Transverse colon (tissue), 4 donors: ENCODE measurements around the gene SLC27A4. TPM values are rescaled to one million over a fixed set of nuclear protein-coding genes. Genes with fewer than 3 reads are reported as not detected.

ENCODE experiments used
- DNase-seq: peaks from one replicate; pipeline ENCODE4 v3.0.0-alpha.2; 2019
- H3K27ac ChIP-seq, 4 donors: fragments of 200-600 bp; sonication (generic); 2 replicates each; pipeline ENCODE4 v1.5.1; 2016 to 2018; ENCODE audit warnings: inconsistent platforms in 4 of 4
- H3K27me3 ChIP-seq: fragments of 200-600 bp; sonication (generic); 2 replicates; pipeline ENCODE4 v1.5.1; 2017; ENCODE audit warnings: inconsistent platforms
- H3K36me3 ChIP-seq, 4 donors: fragments of 200-600 bp; sonication (generic); 2 replicates each; pipeline ENCODE4 v1.5.1; 2017 to 2019; ENCODE audit warnings: inconsistent platforms in 4 of 4
- H3K4me1 ChIP-seq, 4 donors: fragments of 200-600 bp; sonication (generic); 2 replicates each; pipeline ENCODE4 v1.5.1; 2017 to 2020; ENCODE audit warnings: inconsistent platforms in 4 of 4
- H3K4me3 ChIP-seq, 4 donors: fragments of 200-600 bp; sonication (generic); 1 replicate in 1 of 4; 2 replicates in 3 of 4; pipeline versions ENCODE4 v1.5.1 to v1.6.1; 2017 to 2019; ENCODE audit warnings: inconsistent platforms in 4 of 4
- H3K9me3 ChIP-seq, 2 donors: fragments of 200-600 bp; sonication (generic); 2 replicates each; pipeline ENCODE4 v1.5.1; 2017 to 2019; ENCODE audit warnings: inconsistent platforms in 2 of 2
- EP300 ChIP-seq: sonication (generic); formaldehyde crosslinking; IDR thresholded peaks from one replicate; pipeline ENCODE4 v1.6.1; 2017; ENCODE audit warnings: antibody characterized with exemption, low read depth
- POLR2A ChIP-seq: fragments of 450-650 bp; IDR thresholded peaks from one replicate; pipeline ENCODE4 v1.6.1; 2016; ENCODE audit warnings: antibody characterized with exemption, mild to moderate bottlenecking, moderate library complexity
- POLR2AphosphoS5 ChIP-seq, 3 donors: sonication (generic); formaldehyde crosslinking; IDR thresholded peaks; one replicate each; pipeline ENCODE4 v1.6.1; 2016; ENCODE audit warnings: antibody characterized with exemption in 3 of 3
- WGBS, 2 donors: methylation state at CpG; one replicate each; pipeline ENCODE4 v1.1.5; 2018; ENCODE audit warnings: low coverage in 1 of 2; 5-methylcytosine and 5-hydroxymethylcytosine counted together
- in situ Hi-C, 4 donors: fragments of 200-750 bp; cut with MboI; loops; one replicate each; pipeline versions ENCODE4 v1.15.0 to v1.15.1; 2017; ENCODE audit warnings: low sequenced_read_pairs in 3 of 4, low pct_ligation_motif_present in 1 of 4, low pct_unique_long_range_greater_than_20kb in 1 of 4
- intact Hi-C: fragments of 100-400 bp; cut with DNase I; formaldehyde crosslinking; loops from one replicate; pipeline ENCODE4 v1.15.1; 2023; ENCODE audit warnings: low total_unique reads
- total RNA-seq, 4 donors: library from RNA; depleted of rRNA; stranded (reverse); fragments of >200 nt; gene quantifications; one replicate each; pipeline ENCODE4 v1.1.0, GENCODE V29; 2016
- TF ChIP-seq, protein P1 (sequence below), 5 experiments: fragments of 200-600 bp in 3 of 5; fragments of 450-650 bp in 2 of 5; sonication (generic) in 3 of 5; IDR thresholded peaks; 1 replicate in 2 of 5; 2 replicates in 3 of 5; pipeline ENCODE4 v1.5.1; 2016 to 2017; ENCODE audit warnings: antibody characterized with exemption in 5 of 5, inconsistent platforms in 3 of 5, mild to moderate bottlenecking in 2 of 5, moderate library complexity in 1 of 5

SLC27A4 gene
- total RNA-seq, 4 donors from 2014 or later: 26.3 to 92.4 (median 44.2) TPM

- intact Hi-C loops: no loop called here
Observed at GRCh38 chr9:128314697-128315096, 25.6 kb upstream of the SLC27A4 start.

GRCh38 chr9:128316421-128316820 lies 23.9 kb upstream of the SLC27A4 start:
- Histone ChIP-seq H3K4me3 (no peak overlapping the region), H3K27me3 (no peaks in the 10 kb centered on the region), H3K27ac (no peak overlapping the region), H3K36me3 (peaks cover 0 to 13% (median 4%) of the 10 kb centered on the region in 4 donors), H3K9me3 (no peaks in the 10 kb centered on the region), H3K4me1 (peaks cover 2 to 4% (median 3%) of the 10 kb centered on the region in 4 donors)
- 71% methylated on average over 7 of the region's 9 CpGs; no CpG with 5 or more reads in 1 of the 2 donors for WGBS, 2 donors
- intact Hi-C loops: no loop called here
- in situ Hi-C loops: no loop called here
- TF ChIP-seq EP300: no peak
- TF ChIP-seq POLR2AphosphoS5 (IDR thresholded peaks at IDR 0.05): no peak
- TF ChIP-seq POLR2A: no peak
- TF ChIP-seq, protein P1, sequence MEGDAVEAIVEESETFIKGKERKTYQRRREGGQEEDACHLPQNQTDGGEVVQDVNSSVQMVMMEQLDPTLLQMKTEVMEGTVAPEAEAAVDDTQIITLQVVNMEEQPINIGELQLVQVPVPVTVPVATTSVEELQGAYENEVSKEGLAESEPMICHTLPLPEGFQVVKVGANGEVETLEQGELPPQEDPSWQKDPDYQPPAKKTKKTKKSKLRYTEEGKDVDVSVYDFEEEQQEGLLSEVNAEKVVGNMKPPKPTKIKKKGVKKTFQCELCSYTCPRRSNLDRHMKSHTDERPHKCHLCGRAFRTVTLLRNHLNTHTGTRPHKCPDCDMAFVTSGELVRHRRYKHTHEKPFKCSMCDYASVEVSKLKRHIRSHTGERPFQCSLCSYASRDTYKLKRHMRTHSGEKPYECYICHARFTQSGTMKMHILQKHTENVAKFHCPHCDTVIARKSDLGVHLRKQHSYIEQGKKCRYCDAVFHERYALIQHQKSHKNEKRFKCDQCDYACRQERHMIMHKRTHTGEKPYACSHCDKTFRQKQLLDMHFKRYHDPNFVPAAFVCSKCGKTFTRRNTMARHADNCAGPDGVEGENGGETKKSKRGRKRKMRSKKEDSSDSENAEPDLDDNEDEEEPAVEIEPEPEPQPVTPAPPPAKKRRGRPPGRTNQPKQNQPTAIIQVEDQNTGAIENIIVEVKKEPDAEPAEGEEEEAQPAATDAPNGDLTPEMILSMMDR (IDR thresholded peaks at IDR 0.05): no peak
- no peak for DNase-seq

More at GRCh38 chr9:128314697-128315096, 25.6 kb upstream of the SLC27A4 start:
- no peaks in the 10 kb centered on the region for H3K4me1 ChIP-seq
- H3K36me3 ChIP-seq: peaks cover 0 to 29% (median 9%) of the 10 kb centered on the region in 4 donors
- no peak for TF ChIP-seq POLR2A
- no peak for TF ChIP-seq EP300
- TF ChIP-seq, protein P1 (IDR thresholded peaks at IDR 0.05): no peak
- TF ChIP-seq POLR2AphosphoS5 (IDR thresholded peaks at IDR 0.05): no peak
- H3K9me3 ChIP-seq: no peaks in the 10 kb centered on the region
- H3K4me3 ChIP-seq: no peak overlapping the region
- H3K27ac ChIP-seq: no peak overlapping the region
- no peaks in the 10 kb centered on the region for H3K27me3 ChIP-seq
- no peak for DNase-seq
- in situ Hi-C loops: no loop called here
- 96 to 100% methylated on average over 1 to 4 of the region's 4 CpGs for WGBS, 2 donors

- 70 to 90% methylated on average over 2 of the region's 2 CpGs for WGBS, 2 donors
- H3K36me3 ChIP-seq: peaks cover 0 to 11% (median 4%) of the 10 kb centered on the region in 4 donors
Observed at GRCh38 chr9:128317629-128318028, 22.7 kb upstream of the SLC27A4 start.

DNA sequence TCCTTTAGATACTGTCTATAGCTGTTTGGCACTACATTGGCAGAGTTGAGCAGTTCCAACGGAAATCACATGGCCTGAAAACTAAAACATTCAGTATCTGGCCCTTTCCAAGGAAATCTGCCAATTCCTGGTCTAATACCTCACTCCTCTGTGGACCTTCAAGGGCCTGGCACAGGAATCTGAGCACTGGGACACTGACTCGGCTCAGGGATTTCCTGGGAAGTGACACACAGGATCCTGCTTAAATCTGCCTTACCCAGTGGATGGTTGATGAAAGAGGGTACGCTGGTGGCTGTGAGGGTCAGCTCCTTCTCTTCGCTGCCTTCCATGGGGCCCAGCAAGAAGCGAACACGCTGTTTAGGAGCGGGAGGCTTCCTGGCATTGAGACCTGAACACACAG lies 19.0 kb upstream of the SLC27A4 start:
- TF ChIP-seq POLR2AphosphoS5 (IDR thresholded peaks at IDR 0.05) (no peak), EP300 (no peak), POLR2A (no peak)
- TF ChIP-seq, protein P1 (IDR thresholded peaks at IDR 0.05): no peak
- H3K36me3 ChIP-seq: peaks cover 0 to 16% (median 3%) of the 10 kb centered on the region in 4 donors
- intact Hi-C loops: no loop called here
- no peaks in the 10 kb centered on the region for H3K27me3 ChIP-seq
- no peaks in the 10 kb centered on the region for H3K9me3 ChIP-seq
- peaks cover 16 to 23% (median 21%) of the 10 kb centered on the region in 4 donors for H3K4me1 ChIP-seq
- 60 to 82% methylated on average over 1 to 7 of the region's 7 CpGs for WGBS, 2 donors
- in situ Hi-C loops: no loop called here
- H3K4me3 ChIP-seq: peak overlapping the region in 2 of 4 donors; percentile 79 to 98
- peak overlapping the region in 2 of 4 donors; percentile 91 to 92 for H3K27ac ChIP-seq
- no peak for DNase-seq

More at GRCh38 chr9:128317629-128318028, 22.7 kb upstream of the SLC27A4 start:
- Histone ChIP-seq H3K27me3 (no peaks in the 10 kb centered on the region), H3K4me3 (no peak overlapping the region), H3K27ac (no peak overlapping the region), H3K4me1 (peaks cover 5 to 9% (median 8%) of the 10 kb centered on the region in 4 donors), H3K9me3 (no peaks in the 10 kb centered on the region)
- in situ Hi-C loops (no loop called here), intact Hi-C loops (no loop called here)
- TF ChIP-seq, protein P1 (IDR thresholded peaks at IDR 0.05): no peak
- TF ChIP-seq EP300 (no peak), POLR2A (no peak), POLR2AphosphoS5 (IDR thresholded peaks at IDR 0.05) (no peak)
- no peak for DNase-seq
